HG03354 (cell line): ENCODE data around the gene TNNT2.
A peak's percentile ranks its signal among the peaks of the same experiment; 100 is the strongest.

Source experiments
- ATAC-seq: cut with Tn5 transposase; IDR thresholded peaks from one replicate; pipeline ENCODE4 v1.9.1; 2021; ENCODE audit warnings: mild to moderate bottlenecking; ENCODE audit not compliant: unreplicated experiment, poor library complexity, severe bottlenecking

The TNNT2 gene

DNA sequence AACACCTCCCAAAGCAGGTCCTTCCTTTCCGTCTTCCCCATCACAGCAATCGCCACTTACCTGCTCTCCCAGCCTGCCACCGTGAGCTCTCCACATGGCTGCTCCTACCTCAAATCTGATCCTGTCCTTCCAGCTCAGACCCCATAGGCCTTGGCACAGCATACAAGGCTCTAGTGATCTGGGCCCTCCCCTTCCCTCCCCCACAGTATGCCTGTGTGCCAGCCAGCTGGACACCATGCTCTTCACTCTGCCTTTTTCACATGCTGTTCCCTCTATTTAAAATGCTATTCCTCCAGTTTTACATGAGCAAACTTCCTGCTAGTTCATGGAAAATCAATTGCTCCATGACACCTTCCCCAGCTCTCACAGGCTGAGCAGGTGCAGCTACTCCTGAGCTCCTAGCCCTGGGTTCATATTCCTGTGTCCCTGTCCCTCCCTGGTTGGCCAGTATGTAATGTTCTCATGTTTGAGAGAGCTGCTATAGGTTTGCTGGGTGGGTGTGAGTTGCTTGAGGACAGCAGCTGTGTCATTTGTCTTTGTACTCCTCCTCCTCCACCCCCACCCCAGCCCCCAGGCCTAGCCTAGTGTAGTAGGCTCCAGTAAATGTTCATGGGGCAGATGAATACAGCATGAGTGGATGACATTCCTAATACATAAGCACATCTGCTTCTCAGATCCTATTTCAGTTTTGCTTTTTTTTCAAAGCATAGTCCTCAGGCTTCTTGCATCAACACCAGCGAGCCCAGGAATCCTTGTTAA, 6.3 kb upstream of the TNNT2 start:
- ATAC-seq = no peak

- ATAC-seq = no peak
These were observed 3.6 kb upstream of the TNNT2 start for GRCh38 chr1:201381130-201381529.

GRCh38 chr1:201379733-201380242, 2.3 kb upstream of the TNNT2 start:
- ATAC-seq = no peak

DNA sequence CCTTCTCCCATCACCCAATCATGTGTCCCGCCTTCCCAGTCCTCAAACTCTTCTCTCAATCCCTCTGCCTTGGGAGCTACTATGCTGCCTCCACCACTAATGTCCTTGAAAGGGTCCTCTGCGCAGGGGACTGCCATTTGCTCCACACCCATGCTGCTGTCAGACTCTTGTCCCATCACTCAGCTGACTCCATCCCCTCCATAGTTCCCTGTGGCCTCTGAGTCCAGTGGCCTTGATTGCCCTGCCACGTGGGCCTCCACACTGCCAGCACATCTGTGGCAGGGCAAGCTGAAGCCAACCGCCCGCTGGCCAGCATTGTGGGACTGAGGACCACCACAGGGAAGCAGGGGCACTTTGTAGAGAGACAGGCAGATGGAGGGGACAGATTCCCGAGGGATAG, 1.3 kb upstream of the TNNT2 start:
- ATAC-seq = no peak

DNA sequence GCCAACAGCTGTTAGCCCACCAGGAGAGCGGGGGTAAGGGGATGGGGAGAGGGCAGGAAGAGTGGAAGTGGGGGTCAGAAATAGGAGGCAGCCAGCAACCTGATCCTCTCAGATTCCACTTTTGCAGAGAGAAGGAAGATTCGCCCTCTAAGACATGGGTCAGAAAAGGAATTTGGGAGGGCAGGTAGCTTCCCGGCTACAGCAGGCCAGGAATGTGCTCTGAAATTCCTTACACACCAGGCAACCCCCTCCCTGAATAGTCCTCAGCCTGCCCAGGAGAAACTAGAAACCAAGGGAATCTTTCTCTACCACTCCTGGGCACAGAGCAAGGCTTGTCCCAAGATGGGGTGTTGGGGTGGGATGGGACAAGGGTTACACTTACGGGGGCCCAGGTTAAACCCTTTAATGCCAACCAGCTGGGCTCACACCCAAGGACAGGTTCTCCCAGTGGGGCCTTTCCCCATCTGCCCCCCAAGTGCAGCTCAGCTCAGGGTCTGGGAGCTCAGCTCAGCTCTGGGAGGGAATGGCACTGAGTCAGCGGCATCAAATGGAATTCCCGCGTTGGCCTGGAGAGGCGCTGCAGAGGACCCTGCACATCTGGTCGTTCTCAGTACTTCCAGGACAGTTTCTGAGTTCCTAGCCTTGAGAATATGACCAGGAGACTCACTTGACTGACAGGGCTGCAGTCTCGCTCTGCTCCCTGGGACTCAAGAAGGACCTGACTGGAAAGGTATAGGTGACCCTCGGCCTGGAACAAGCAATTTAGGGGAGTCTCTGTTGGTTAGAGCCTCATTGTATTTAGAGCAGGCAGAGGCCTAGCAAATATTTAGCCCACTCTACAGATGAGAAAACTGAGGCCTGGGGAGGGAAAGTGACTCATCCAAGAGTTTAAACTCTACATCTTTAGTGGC, 761 bp downstream of the TNNT2 start:
- ATAC-seq = peak; percentile 46

- no peak for ATAC-seq
These were observed 1.4 kb downstream of the TNNT2 start for GRCh38 chr1:201376107-201376463.

GRCh38 chr1:201375169-201375568, 2.3 kb downstream of the TNNT2 start:
- no peak for ATAC-seq

GRCh38 chr1:201374364-201374763, 3.1 kb downstream of the TNNT2 start:
- ATAC-seq = no peak

GRCh38 chr1:201371792-201372191, 5.7 kb downstream of the TNNT2 start:
- ATAC-seq = no peak

DNA sequence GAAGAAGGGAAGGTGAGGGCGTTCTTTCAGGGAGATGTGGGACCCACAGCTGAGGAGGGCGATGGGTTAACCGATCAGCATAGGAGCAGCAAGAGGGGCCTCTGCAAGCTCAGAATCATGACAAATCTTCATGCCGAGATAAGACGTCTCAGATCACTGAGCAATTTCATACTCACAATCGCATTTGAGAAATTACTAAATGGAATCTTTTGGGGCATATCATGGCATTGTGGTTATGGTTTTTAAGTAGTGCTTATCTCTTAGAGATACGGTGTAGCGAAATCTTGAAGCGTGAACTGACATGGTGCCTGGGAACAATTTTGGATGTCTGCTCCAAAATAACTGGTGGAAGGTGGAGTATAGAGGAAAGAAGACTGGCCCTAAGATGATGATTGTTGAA, 6.2 kb downstream of the TNNT2 start:
- no peak for ATAC-seq

GRCh38 chr1:201370500-201370899, 7.0 kb downstream of the TNNT2 start:
- no peak for ATAC-seq

DNA sequence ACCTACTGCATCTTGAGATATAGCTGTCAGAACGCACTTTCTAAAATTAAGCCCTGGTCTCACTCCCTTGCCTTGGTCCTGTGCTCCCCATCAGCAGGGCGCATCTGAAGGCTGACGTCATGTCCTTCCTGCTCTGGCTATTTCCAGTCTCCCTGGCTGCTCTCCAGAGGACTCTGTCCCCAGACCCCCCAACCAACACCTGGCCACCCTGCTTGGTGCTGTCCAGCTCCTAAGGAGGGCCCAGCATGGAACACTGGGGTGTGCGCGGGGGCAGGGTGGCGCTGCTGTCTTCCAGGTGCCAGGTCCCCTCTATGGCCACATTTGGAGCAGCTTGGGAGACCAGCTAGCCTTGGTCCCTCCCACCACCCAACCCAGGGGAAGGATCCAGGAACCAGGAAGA, 8.3 kb downstream of the TNNT2 start:
- ATAC-seq = no peak

- no peak for ATAC-seq
These were observed 10.8 kb downstream of the TNNT2 start for GRCh38 chr1:201366696-201367095.

GRCh38 chr1:201365251-201365650, 12.2 kb downstream of the TNNT2 start:
- no peak for ATAC-seq

DNA sequence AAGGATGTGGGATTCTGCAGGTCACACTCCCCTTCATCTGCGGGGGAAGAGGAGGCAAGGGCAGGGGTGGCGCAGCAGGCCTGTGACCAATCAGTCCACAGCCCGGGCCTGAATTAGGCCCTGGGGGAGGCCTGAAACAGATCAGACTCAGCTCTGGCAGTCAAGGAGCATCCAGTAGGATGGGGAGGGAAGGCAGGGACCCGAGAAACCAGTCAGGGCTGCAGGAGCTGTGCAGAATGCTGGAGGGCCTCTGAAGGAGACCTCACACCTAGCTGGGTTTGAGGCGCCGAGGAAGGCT, 12.7 kb downstream of the TNNT2 start:
- ATAC-seq = no peak

DNA sequence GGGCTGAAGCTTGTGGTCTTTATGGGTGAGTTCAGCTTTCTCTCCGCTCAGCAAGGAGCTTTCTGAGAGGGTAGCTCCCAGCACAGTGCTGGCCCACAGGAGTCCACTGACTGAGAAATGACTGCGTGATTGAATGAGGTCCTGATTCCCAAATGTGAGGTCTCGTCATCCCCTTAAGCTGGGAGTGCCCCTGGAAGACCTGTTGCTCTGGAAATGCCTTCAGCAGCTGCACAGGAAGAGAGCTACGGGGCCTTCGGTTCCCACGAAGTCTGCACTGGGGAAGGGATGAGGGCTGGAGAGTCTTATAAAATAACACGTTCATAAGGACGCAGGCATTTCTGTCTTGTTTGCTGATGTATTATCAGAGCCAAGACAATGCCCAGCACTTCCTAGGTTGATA, 14.0 kb downstream of the TNNT2 start:
- ATAC-seq = no peak

DNA sequence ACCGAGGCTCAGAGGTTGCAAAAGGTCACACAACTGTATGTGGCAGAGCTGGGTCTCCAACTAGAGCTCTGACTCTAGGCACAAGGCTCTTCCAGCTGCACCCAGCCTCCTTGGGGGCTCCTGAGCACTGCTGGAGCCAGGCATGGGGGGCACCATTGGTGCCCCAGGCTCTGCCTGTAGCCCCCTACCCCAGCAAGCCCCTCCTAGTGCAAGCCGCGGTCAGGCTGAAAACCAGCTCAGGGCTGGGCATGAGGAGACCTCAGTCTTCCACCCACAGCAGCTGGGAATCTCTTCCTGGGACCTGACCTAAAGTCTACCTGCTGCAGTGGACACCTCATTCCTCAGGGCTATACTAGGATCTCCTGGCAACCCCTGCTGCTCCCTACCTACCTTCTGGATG, 14.6 kb downstream of the TNNT2 start:
- no peak for ATAC-seq

DNA sequence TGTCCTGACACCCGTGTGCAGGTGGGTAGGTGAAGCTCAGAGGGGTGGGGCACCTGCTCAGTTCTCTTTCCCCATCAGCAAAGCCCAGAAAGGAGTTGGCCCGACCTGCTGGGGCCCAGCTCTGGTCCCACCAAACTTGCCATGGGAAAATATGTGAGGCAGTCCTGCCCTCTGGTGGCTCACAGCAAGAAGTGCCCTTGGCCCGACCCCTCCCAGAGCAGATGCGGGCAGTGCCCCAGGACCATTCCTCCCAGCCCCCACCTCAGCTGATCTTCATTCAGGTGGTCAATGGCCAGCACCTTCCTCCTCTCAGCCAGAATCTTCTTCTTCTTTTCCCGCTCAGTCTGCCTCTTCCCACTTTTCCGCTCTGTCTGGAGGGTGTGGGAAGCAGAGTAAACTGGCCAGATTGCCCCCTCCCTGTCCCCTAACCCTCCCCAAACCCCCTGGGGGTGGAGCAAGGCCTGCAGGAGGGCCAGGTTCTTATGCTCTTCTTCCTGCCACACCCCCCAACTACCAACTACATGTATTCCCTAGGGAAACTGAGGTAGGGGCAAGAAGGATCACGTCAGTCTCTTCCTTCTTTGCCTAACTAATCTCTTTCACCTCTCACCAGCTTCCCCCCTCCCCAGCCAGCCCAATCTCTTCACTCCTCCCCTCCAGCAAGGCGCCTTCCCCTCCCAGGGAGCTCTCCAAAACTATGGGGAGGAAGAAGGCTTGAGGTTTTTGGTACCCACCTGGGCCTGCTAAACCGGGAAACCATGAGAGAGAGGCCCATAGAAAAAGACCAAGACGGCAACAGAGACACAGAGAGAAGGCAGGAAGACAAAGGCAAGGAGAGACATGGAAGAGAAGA, 15.6 kb downstream of the TNNT2 start:
- no peak for ATAC-seq

GRCh38 chr1:201360901-201361651, 16.4 kb downstream of the TNNT2 start:
- no peak for ATAC-seq

- ATAC-seq = no peak
These were observed 17.0 kb downstream of the TNNT2 start for GRCh38 chr1:201360486-201360885.
